Activated CD8-positive, alpha-beta memory T cell treated with anti-CD3 and anti-CD28 coated beads, Interleukin-2, amount 50 U/mL, for 24 hours (primary cell): Measurements from ENCODE around the gene TMEM120A.

Experiments used
- DNase-seq: peaks from one replicate; pipeline ENCODE4 v3.0.0-alpha.2; 2020; ENCODE audit errors: extremely low read depth

The TMEM120A gene

DNA sequence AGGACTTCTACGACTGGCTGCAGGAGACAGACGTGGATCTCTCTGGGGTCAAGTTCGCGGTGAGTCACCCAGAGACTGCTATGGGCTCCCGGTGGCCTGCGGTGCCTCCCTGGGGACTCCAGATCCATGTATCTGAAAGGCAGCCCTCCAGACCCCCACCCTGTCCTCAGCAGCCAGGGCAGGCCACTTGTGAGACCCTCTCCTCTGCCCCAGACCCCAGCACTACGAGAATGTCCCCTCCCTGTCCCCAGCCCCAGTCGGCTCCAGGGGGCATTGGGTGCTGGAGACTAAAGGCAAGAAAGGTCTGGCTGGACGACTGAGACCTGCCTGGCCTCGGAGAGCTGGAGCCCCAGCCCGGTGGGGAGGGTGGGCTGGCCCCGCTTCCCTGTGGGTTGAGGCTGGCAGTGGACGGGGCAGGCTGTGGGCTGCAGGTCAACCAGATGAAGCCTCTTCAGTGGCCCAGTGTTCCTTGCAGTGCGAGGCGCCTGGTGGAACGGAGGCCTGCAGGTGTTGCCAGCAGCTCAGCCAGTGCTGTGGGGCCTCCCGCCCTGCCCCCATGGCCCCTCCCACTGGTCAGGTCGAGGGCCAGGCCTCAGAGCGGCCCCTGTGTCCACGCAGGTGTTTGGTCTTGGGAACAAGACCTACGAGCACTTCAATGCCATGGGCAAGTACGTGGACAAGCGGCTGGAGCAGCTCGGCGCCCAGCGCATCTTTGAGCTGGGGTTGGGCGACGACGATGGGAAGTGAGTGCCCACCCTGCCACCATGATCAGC, 13.8 kb downstream of the TMEM120A start:
- DNase-seq: no peak

- DNase-seq: no peak
Measured at GRCh38 chr7:75979759-75980429, 14.5 kb downstream of the TMEM120A start.

- DNase-seq: no peak
Measured at GRCh38 chr7:75977743-75978142, 16.7 kb downstream of the TMEM120A start.

GRCh38 chr7:75971961-75972763, 22.2 kb downstream of the TMEM120A start:
- DNase-seq: no peak

- DNase-seq: no peak
Measured at GRCh38 chr7:75971309-75971960, 23.0 kb downstream of the TMEM120A start.

DNA sequence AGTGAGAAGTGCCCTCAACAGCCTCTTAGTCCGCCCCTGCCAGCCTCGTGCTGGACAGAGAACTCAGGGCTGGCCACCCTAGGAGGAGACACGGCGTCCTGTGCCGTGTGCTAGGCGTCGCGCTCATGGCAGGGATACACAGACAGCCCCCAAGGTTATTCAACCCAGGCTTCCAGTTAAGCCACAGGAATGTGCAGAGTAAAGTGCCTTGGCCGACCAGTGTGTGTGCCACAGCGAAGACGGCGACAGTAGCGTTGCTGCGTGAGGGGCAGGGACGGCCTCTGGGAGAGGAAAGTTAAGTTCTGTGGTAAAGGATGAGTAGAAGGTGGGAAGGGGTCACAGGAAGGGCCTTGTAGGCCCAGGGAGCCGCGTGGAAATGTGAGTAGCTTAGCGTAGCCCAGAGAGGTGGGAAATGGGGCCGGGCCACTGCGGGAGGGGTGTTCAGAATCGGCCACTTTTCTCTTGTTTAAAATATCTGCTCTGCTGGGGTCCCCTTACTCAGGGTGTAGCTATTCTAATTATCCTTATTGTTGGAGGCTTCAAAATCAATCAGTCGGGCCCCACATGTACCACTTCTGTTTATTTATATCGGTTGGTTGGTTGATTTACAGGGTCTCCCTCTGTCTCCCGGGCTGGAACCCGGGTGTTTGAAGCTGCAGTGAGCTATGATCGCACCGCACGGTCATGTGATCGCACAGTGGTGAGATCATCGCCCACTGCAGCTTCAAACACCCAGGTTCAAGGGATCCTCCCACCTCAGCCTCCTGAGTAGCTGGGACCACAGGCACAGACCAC, 24.5 kb downstream of the TMEM120A start:
- no peak for DNase-seq

DNA sequence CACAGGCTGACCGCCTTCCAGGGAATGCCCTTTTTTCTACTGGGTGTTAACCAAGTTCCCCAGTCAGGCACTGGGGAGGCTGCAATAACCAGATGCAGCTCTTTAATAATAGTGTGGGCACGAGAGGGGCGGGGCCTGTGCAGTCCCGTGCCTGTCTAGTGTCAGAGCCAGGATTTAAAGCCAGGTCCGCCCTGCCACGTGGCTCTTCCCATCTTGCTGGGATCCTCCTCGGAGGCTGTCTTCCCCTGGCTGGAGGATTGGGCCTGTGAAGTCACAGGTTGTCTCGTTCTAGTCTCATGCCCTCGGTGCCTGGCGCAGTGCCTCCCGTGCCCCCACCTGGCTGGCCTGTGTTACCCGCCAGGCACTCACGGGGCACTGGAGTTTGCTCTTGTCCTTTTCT, 25.2 kb downstream of the TMEM120A start:
- no peak for DNase-seq

DNA sequence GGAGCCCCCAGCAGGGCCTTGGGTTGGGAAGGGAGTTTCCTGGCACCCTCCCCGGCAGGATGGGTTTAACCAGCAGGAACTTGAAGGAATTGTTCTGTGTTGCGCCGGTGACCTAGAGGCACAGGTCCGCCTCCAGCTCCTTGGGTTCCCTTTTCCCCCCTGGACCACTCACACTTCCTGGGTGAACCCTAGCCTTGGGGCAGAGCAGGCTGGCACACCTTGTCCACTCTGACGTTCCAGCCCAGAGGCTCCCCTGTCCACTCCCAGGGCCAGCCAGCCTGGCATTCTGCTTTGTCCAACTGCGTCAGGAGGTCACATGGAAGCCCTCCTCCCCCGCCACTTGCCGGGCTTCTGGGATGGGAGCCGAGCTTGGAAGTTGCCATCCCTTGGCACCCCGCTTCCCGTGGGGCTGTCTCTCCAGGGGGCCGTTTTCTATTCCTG, 25.8 kb downstream of the TMEM120A start:
- no peak for DNase-seq

GRCh38 chr7:75968012-75968411, 26.4 kb downstream of the TMEM120A start:
- no peak for DNase-seq

DNA sequence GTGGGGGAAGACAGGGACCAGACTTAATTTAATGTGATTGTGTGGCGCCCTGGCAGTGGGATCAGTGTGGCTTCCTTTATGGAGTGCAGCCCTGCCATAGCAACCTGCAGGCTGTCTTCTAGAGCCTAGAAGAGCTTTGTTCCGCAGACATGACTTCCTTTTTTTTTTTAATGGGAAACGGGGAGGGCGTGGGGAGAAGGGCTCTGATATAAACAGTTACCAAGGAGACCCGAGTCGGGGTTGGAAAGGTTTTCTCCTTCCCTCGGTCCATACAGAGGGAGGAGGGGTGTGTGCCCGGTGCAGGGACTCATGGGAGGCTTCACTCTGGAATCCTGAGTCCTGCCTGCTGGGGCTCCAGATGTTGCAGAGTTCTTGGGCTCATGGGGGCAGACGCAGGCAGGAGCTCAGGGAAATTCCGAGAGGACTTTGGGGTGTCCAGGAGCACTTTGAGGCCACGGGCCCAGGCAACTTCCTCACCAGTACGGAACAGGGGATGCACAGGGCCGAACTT, 26.9 kb downstream of the TMEM120A start:
- DNase-seq: no peak

- DNase-seq: no peak
Measured at GRCh38 chr7:75967055-75967454, 27.3 kb downstream of the TMEM120A start.

- no peak for DNase-seq
Measured at GRCh38 chr7:75966190-75966961, 28.0 kb downstream of the TMEM120A start.

- DNase-seq: no peak
Measured at GRCh38 chr7:75965617-75966016, 28.8 kb downstream of the TMEM120A start.

- no peak for DNase-seq
Measured at GRCh38 chr7:75963381-75963995, 30.9 kb downstream of the TMEM120A start.

GRCh38 chr7:75962607-75963380, 31.6 kb downstream of the TMEM120A start:
- DNase-seq: no peak

- DNase-seq: no peak
Measured at GRCh38 chr7:75961218-75961617, 33.2 kb downstream of the TMEM120A start.

- no peak for DNase-seq
Measured at GRCh38 chr7:75960372-75960771, 34.0 kb downstream of the TMEM120A start.

GRCh38 chr7:75958802-75959543, 35.4 kb downstream of the TMEM120A start:
- DNase-seq: no peak
